Ecto neural progenitor cell (in vitro differentiated cells): Measurements from ENCODE around the gene TGFBR3.

Experiments used
- DNase-seq: peaks from one replicate; pipeline ENCODE4 v3.0.0-alpha.2; 2018; ENCODE audit warnings: low spot score

TGFBR3 gene

GRCh38 chr1:91826248-91826647 is 59.7 kb downstream of the TGFBR3 start:
- no peak for DNase-seq

- no peak for DNase-seq
Observed at GRCh38 chr1:91821126-91821868, 64.7 kb downstream of the TGFBR3 start.

GRCh38 chr1:91819038-91819788 is 66.7 kb downstream of the TGFBR3 start:
- no peak for DNase-seq

GRCh38 chr1:91818713-91818975 is 67.3 kb downstream of the TGFBR3 start:
- DNase-seq: no peak

GRCh38 chr1:91817211-91817905 is 68.6 kb downstream of the TGFBR3 start:
- no peak for DNase-seq

GRCh38 chr1:91816031-91816430 is 69.9 kb downstream of the TGFBR3 start:
- no peak for DNase-seq

GRCh38 chr1:91814448-91814847 is 71.5 kb downstream of the TGFBR3 start:
- DNase-seq: no peak

- DNase-seq: no peak
Observed at GRCh38 chr1:91813813-91814212, 72.1 kb downstream of the TGFBR3 start.

- no peak for DNase-seq
Observed at GRCh38 chr1:91811363-91812025, 74.5 kb downstream of the TGFBR3 start.

GRCh38 chr1:91809317-91809716 is 76.6 kb downstream of the TGFBR3 start:
- DNase-seq: no peak

- DNase-seq: no peak
Observed at GRCh38 chr1:91807921-91808620, 77.9 kb downstream of the TGFBR3 start.

- DNase-seq: no peak
Observed at GRCh38 chr1:91806769-91807700, 78.9 kb downstream of the TGFBR3 start.

GRCh38 chr1:91806181-91806768 is 79.7 kb downstream of the TGFBR3 start:
- DNase-seq: no peak

GRCh38 chr1:91805311-91805801 is 80.6 kb downstream of the TGFBR3 start:
- no peak for DNase-seq

- DNase-seq: no peak
Observed at GRCh38 chr1:91804546-91805023, 81.4 kb downstream of the TGFBR3 start.

GRCh38 chr1:91803847-91804545 is 82.0 kb downstream of the TGFBR3 start:
- no peak for DNase-seq

GRCh38 chr1:91803123-91803522 is 82.8 kb downstream of the TGFBR3 start:
- DNase-seq: no peak

GRCh38 chr1:91801496-91802115 is 84.3 kb downstream of the TGFBR3 start:
- DNase-seq: no peak

- no peak for DNase-seq
Observed at GRCh38 chr1:91799863-91800262, 86.1 kb downstream of the TGFBR3 start.
